ENCODE measurements around the gene KCNQ1. TPM values are rescaled to one million over a fixed set of nuclear protein-coding genes. Genes with fewer than 3 reads are reported as not detected.

The KCNQ1 gene
- total and polyA plus RNA-seq, 2 of the 13 experiments (the other 11 are each of a cell fraction or from before 2014, with no cell fraction given) = 0.02 to 0.08 TPM

DNA sequence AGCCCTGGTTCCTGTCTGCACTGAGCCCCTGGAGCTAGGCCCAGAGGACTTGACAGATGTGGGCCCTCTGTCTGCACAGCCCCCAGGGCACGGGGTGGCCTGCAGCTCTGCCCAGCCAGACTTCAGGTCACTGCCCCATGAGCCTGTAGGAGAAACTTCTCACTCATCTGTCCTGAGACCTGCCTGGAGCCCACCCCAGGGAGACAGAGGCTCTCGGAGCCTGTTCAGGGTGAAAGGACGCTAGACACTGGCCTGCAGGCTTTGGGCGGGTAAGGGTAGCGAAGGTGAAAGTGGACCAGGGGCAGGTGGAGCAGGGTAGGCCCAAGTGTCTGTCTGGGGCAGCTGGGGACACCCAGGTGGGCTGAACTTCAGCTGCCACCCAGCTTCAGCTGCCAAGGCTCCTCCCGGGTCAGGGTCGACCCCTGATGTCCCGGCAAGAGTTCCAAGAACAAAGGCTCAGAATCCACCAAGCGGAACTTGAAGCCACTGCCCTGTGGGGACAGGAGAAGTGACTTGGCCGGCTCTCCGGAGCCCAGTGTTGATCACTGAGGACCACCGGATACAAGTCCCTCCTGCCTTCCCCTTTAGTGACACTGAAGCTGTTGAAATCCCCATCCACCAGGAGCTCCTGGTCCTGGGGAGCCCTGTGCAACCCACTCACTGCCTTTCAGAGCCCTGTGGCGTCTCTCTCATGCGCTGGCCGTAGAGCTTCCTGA is 90.3 kb downstream of the KCNQ1 start:
- no peaks in the 10 kb centered on the region for H3K36me3 ChIP-seq (replicated peaks in 1 of 2; ENCODE audit: control insufficient read depth in 1 of 2, insufficient read depth in 2 of 2, low read length in 2 of 2)
- H4K20me1 ChIP-seq (ENCODE audit: insufficient read depth, low read length) = no peaks in the 10 kb centered on the region
- H3K27ac ChIP-seq (ENCODE audit: extremely low read length, insufficient read depth, low read length) = no peak overlapping the region
- ATAC-seq (no peak), DNase-seq (ENCODE audit: low spot score) (no peak), FAIRE-seq (no peak)
- H3K4me3 ChIP-seq (replicated peaks in 1 of 3; ENCODE audit: insufficient read depth in 1 of 3, low read depth in 2 of 3, low read length in 3 of 3) = no peak overlapping the region
- no peak for TF ChIP-seq ZNF256 (CRISPR knock-in tag; conservative IDR thresholded peaks at IDR 0.05)
- TF ChIP-seq, protein P1, sequence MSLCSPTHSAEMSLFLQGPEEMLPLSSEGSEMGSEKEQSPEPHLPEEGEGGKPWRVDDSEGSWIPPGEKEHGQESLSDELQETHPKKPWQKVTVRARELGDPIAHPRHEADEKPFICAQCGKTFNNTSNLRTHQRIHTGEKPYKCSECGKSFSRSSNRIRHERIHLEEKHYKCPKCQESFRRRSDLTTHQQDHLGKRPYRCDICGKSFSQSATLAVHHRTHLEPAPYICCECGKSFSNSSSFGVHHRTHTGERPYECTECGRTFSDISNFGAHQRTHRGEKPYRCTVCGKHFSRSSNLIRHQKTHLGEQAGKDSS (CRISPR knock-in tag; IDR thresholded peaks at IDR 0.05; ENCODE audit: borderline replicate concordance, low read depth) = no peak
- TF ChIP-seq, protein P2, sequence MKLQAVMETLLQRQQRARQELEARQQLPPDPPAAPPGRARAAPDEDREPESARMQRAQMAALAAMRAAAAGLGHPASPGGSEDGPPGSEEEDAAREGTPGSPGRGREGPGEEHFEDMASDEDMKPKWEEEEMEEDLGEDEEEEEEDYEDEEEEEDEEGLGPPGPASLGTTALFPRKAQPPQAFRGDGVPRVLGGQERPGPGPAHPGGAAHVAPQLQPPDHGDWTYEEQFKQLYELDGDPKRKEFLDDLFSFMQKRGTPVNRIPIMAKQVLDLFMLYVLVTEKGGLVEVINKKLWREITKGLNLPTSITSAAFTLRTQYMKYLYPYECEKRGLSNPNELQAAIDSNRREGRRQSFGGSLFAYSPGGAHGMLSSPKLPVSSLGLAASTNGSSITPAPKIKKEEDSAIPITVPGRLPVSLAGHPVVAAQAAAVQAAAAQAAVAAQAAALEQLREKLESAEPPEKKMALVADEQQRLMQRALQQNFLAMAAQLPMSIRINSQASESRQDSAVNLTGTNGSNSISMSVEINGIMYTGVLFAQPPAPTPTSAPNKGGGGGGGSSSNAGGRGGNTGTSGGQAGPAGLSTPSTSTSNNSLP (IDR thresholded peaks at IDR 0.05; ENCODE audit: low read depth, low read length) = no peak
- TF ChIP-seq, protein P3, sequence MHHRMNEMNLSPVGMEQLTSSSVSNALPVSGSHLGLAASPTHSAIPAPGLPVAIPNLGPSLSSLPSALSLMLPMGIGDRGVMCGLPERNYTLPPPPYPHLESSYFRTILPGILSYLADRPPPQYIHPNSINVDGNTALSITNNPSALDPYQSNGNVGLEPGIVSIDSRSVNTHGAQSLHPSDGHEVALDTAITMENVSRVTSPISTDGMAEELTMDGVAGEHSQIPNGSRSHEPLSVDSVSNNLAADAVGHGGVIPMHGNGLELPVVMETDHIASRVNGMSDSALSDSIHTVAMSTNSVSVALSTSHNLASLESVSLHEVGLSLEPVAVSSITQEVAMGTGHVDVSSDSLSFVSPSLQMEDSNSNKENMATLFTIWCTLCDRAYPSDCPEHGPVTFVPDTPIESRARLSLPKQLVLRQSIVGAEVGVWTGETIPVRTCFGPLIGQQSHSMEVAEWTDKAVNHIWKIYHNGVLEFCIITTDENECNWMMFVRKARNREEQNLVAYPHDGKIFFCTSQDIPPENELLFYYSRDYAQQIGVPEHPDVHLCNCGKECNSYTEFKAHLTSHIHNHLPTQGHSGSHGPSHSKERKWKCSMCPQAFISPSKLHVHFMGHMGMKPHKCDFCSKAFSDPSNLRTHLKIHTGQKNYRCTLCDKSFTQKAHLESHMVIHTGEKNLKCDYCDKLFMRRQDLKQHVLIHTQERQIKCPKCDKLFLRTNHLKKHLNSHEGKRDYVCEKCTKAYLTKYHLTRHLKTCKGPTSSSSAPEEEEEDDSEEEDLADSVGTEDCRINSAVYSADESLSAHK (CRISPR knock-in tag; IDR thresholded peaks at IDR 0.05; ENCODE audit: borderline replicate concordance) = no peak
- H3K9ac ChIP-seq (ENCODE audit: insufficient read depth, low read depth, low read length) = no peak overlapping the region
- H3K79me2 ChIP-seq (ENCODE audit: insufficient read depth, low read length) = no peaks in the 10 kb centered on the region
- H3K4me2 ChIP-seq (ENCODE audit: low read depth, low read length) = no peak overlapping the region
- in situ Hi-C loops (cut with HindIII; ENCODE audit: extremely low pct_ligation_motif_present, low pct_unique_long_range_greater_than_20kb) (loop anchor here (5.0 to 10.0 kb wide), 3 partner anchors 108 to 352 kb away; partner anchors contain the start of gene CDKN1C), intact Hi-C loops (cut with micrococcal nuclease; ENCODE audit: unreplicated experiment) (loop anchor here (5.0 to 10.0 kb wide), 2 partner anchors 117 to 220 kb away; no protein-coding TSS in a partner anchor)
- peaks cover 29% of the 10 kb centered on the region for H3K4me1 ChIP-seq (ENCODE audit: insufficient read depth, low read length)
- H3K27me3 ChIP-seq (ENCODE audit: control insufficient read depth in 1 of 2, insufficient read depth in 2 of 2, low read length in 2 of 2) = peaks cover 14 to 66% of the 10 kb centered on the region in 2 experiments
- H2AFZ ChIP-seq (ENCODE audit: low read length) = no peak overlapping the region
- POLR2A ChIA-PET = interaction anchor here (3.3 kb wide), 1 partner anchor 27 kb away, joined by 27 read pairs; no protein-coding TSS in a partner anchor
- no TSS peak for BruUV-seq (replicated peaks)
- WGBS (ENCODE audit: low lambda C conversion rate) = 59% methylated on average over 10 of the region's 15 CpGs
- CTCF ChIA-PET (ENCODE audit: low intra/inter-chr PET ratio, low total read pairs) = no interaction called here
- no peaks in the 10 kb centered on the region for H3K9me3 ChIP-seq (ENCODE audit: low read length)

Measured in HepG2 (cell line).